Dendritic cell treated with granulocyte-macrophage colony-stimulating factor and Interleukin-4, amounts not matched to agents 40 ng/mL and 50 ng/mL, for 4 days (primary cell): ENCODE measurements around the gene PRMT1.

Experiments used
- H3K27ac Mint-ChIP-seq: one replicate; pipeline ENCODE4 v1.8.0; 2022; ENCODE audit warnings: mild to moderate bottlenecking, mixed read lengths
- H3K27me3 Mint-ChIP-seq: one replicate; pipeline ENCODE4 v1.8.0; 2022; ENCODE audit warnings: mild to moderate bottlenecking, mixed read lengths
- H3K36me3 Mint-ChIP-seq: one replicate; pipeline ENCODE4 v1.8.0; 2022; ENCODE audit warnings: low read depth, mixed read lengths
- H3K4me1 Mint-ChIP-seq: one replicate; pipeline ENCODE4 v1.8.0; 2022; ENCODE audit warnings: low read depth, mixed read lengths
- H3K4me3 Mint-ChIP-seq: one replicate; pipeline ENCODE4 v1.8.0; 2022; ENCODE audit warnings: mild to moderate bottlenecking, moderate library complexity, mixed read lengths
- H3K9me3 Mint-ChIP-seq: one replicate; pipeline ENCODE4 v1.8.0; 2022; ENCODE audit warnings: mixed read lengths
- intact Hi-C: fragments of 100-400 bp; cut with micrococcal nuclease; formaldehyde crosslinking; loops from one replicate; pipeline ENCODE4 v1.15.0; 2022

Gene PRMT1

GRCh38 chr19:49692147-49692506 is 15.1 kb downstream of the PRMT1 start:
- intact Hi-C loops, result no loop called here
- Mint-ChIP-seq H3K27me3 (peaks cover 58% of the 10 kb centered on the region), H3K4me3 (no peak overlapping the region), H3K4me1 (peaks cover 42% of the 10 kb centered on the region), H3K27ac (no peak overlapping the region), H3K9me3 (no peaks in the 10 kb centered on the region), H3K36me3 (peaks cover 24% of the 10 kb centered on the region)

- no peaks in the 10 kb centered on the region for H3K9me3 Mint-ChIP-seq
- no peaks in the 10 kb centered on the region for H3K36me3 Mint-ChIP-seq
- peaks cover 4% of the 10 kb centered on the region for H3K4me1 Mint-ChIP-seq
- no peak overlapping the region for H3K4me3 Mint-ChIP-seq
- peaks cover 55% of the 10 kb centered on the region for H3K27me3 Mint-ChIP-seq
- no peak overlapping the region for H3K27ac Mint-ChIP-seq
- intact Hi-C loops, result no loop called here
Measured at GRCh38 chr19:49696115-49696514, 19.0 kb downstream of the PRMT1 start.

- Mint-ChIP-seq H3K9me3 (no peaks in the 10 kb centered on the region), H3K27me3 (peaks cover 52% of the 10 kb centered on the region), H3K27ac (no peak overlapping the region), H3K36me3 (no peaks in the 10 kb centered on the region), H3K4me3 (no peak overlapping the region), H3K4me1 (no peaks in the 10 kb centered on the region)
- intact Hi-C loops, result no loop called here
Measured at GRCh38 chr19:49696865-49697264, 19.8 kb downstream of the PRMT1 start.

GRCh38 chr19:49699364-49699763 is 22.3 kb downstream of the PRMT1 start:
- H3K9me3 Mint-ChIP-seq, result no peaks in the 10 kb centered on the region
- no peak overlapping the region for H3K4me3 Mint-ChIP-seq
- intact Hi-C loops, result no loop called here
- peaks cover 10% of the 10 kb centered on the region for H3K4me1 Mint-ChIP-seq
- H3K36me3 Mint-ChIP-seq, result no peaks in the 10 kb centered on the region
- H3K27ac Mint-ChIP-seq, result no peak overlapping the region
- H3K27me3 Mint-ChIP-seq, result peaks cover 35% of the 10 kb centered on the region

GRCh38 chr19:49700563-49700962 is 23.5 kb downstream of the PRMT1 start:
- Mint-ChIP-seq H3K4me1 (peaks cover 10% of the 10 kb centered on the region), H3K4me3 (no peak overlapping the region), H3K27me3 (peaks cover 32% of the 10 kb centered on the region), H3K9me3 (no peaks in the 10 kb centered on the region), H3K27ac (no peak overlapping the region), H3K36me3 (no peaks in the 10 kb centered on the region)
- intact Hi-C loops, result no loop called here

- Mint-ChIP-seq H3K36me3 (no peaks in the 10 kb centered on the region), H3K9me3 (no peaks in the 10 kb centered on the region), H3K27me3 (peaks cover 32% of the 10 kb centered on the region), H3K27ac (no peak overlapping the region), H3K4me3 (no peak overlapping the region), H3K4me1 (peaks cover 10% of the 10 kb centered on the region)
- intact Hi-C loops, result no loop called here
Measured at GRCh38 chr19:49701271-49701786, 24.3 kb downstream of the PRMT1 start.

- peaks cover 10% of the 10 kb centered on the region for H3K4me1 Mint-ChIP-seq
- H3K27me3 Mint-ChIP-seq, result peaks cover 31% of the 10 kb centered on the region
- no peaks in the 10 kb centered on the region for H3K9me3 Mint-ChIP-seq
- no peaks in the 10 kb centered on the region for H3K36me3 Mint-ChIP-seq
- H3K27ac Mint-ChIP-seq, result no peak overlapping the region
- H3K4me3 Mint-ChIP-seq, result no peak overlapping the region
- intact Hi-C loops, result no loop called here
Measured at GRCh38 chr19:49704888-49705642, 28.0 kb downstream of the PRMT1 start.

- no peaks in the 10 kb centered on the region for H3K36me3 Mint-ChIP-seq
- intact Hi-C loops, result no loop called here
- H3K27me3 Mint-ChIP-seq, result peaks cover 24% of the 10 kb centered on the region
- H3K4me1 Mint-ChIP-seq, result peaks cover 10% of the 10 kb centered on the region
- H3K9me3 Mint-ChIP-seq, result no peaks in the 10 kb centered on the region
- H3K27ac Mint-ChIP-seq, result no peak overlapping the region
- no peak overlapping the region for H3K4me3 Mint-ChIP-seq
Measured at GRCh38 chr19:49705919-49706318, 28.8 kb downstream of the PRMT1 start.

- Mint-ChIP-seq H3K4me3 (no peak overlapping the region), H3K4me1 (peaks cover 12% of the 10 kb centered on the region), H3K9me3 (no peaks in the 10 kb centered on the region), H3K36me3 (no peaks in the 10 kb centered on the region), H3K27ac (no peak overlapping the region), H3K27me3 (peaks cover 17% of the 10 kb centered on the region)
- intact Hi-C loops, result no loop called here
Measured at GRCh38 chr19:49710372-49710951, 33.4 kb downstream of the PRMT1 start.

- Mint-ChIP-seq H3K4me1 (peaks cover 15% of the 10 kb centered on the region), H3K9me3 (no peaks in the 10 kb centered on the region), H3K36me3 (no peaks in the 10 kb centered on the region), H3K27me3 (peaks cover 15% of the 10 kb centered on the region), H3K27ac (no peak overlapping the region), H3K4me3 (no peak overlapping the region)
- intact Hi-C loops, result no loop called here
Measured at GRCh38 chr19:49712397-49712859, 35.4 kb downstream of the PRMT1 start.

GRCh38 chr19:49713236-49713845 is 36.3 kb downstream of the PRMT1 start:
- Mint-ChIP-seq H3K27me3 (peaks cover 15% of the 10 kb centered on the region), H3K36me3 (no peaks in the 10 kb centered on the region), H3K4me3 (no peak overlapping the region), H3K9me3 (no peaks in the 10 kb centered on the region), H3K4me1 (peaks cover 19% of the 10 kb centered on the region), H3K27ac (no peak overlapping the region)
- intact Hi-C loops, result no loop called here

GRCh38 chr19:49716154-49716553 is 39.1 kb downstream of the PRMT1 start:
- no peaks in the 10 kb centered on the region for H3K36me3 Mint-ChIP-seq
- peaks cover 3% of the 10 kb centered on the region for H3K27me3 Mint-ChIP-seq
- peaks cover 19% of the 10 kb centered on the region for H3K4me1 Mint-ChIP-seq
- H3K27ac Mint-ChIP-seq, result no peak overlapping the region
- intact Hi-C loops, result loop anchor here (2.0 kb wide), 1 partner anchor 65 kb away; no protein-coding TSS in a partner anchor
- H3K4me3 Mint-ChIP-seq, result no peak overlapping the region
- no peaks in the 10 kb centered on the region for H3K9me3 Mint-ChIP-seq

GRCh38 chr19:49718511-49718910 is 41.4 kb downstream of the PRMT1 start:
- Mint-ChIP-seq H3K4me3 (no peak overlapping the region), H3K9me3 (no peaks in the 10 kb centered on the region), H3K27ac (no peak overlapping the region), H3K36me3 (no peaks in the 10 kb centered on the region), H3K4me1 (peaks cover 8% of the 10 kb centered on the region), H3K27me3 (peaks cover 2% of the 10 kb centered on the region)
- intact Hi-C loops, result no loop called here

GRCh38 chr19:49718991-49719390 is 41.9 kb downstream of the PRMT1 start:
- intact Hi-C loops, result no loop called here

More at GRCh38 chr19:49718991-49719390, 41.9 kb downstream of the PRMT1 start:
- no peak overlapping the region for H3K27ac Mint-ChIP-seq
- no peaks in the 10 kb centered on the region for H3K9me3 Mint-ChIP-seq
- H3K36me3 Mint-ChIP-seq, result no peaks in the 10 kb centered on the region
- peaks cover 2% of the 10 kb centered on the region for H3K27me3 Mint-ChIP-seq
- H3K4me1 Mint-ChIP-seq, result peaks cover 8% of the 10 kb centered on the region
- no peak overlapping the region for H3K4me3 Mint-ChIP-seq
